ENCODE measurements around the gene RAB37. TPM values are rescaled to one million over a fixed set of nuclear protein-coding genes. Genes with fewer than 3 reads are reported as not detected.

Gene RAB37
- total RNA-seq, 3 donors from 2014 or later, result 0.98 to 2.1 (median 2.0) TPM

- Histone ChIP-seq H3K36me3 (no peaks in the 10 kb centered on the region), H3K27ac (peak overlapping the region; percentile 90 to 91), H3K27me3 (no peaks in the 10 kb centered on the region), H3K9me3 (no peaks in the 10 kb centered on the region), H3K4me1 (peaks cover 3 to 40% of the 10 kb centered on the region in 2 donors), H3K4me3 (no peak overlapping the region)
- DNase-seq (ENCODE audit: low spot score in 2 of 2), result no peak
- TF ChIP-seq CTCF (IDR thresholded peaks at IDR 0.05), result no peak
- TF ChIP-seq POLR2AphosphoS5 (IDR thresholded peaks at IDR 0.05), result no peak
- no peak for TF ChIP-seq POLR2A (IDR thresholded peaks at IDR 0.05)
- intact Hi-C loops (cut with DNase I; ENCODE audit: low total_unique reads), result no loop called here
Observed at GRCh38 chr17:74756891-74757290, 19.8 kb downstream of the RAB37 start.

GRCh38 chr17:74757502-74757901 lies 20.4 kb downstream of the RAB37 start:
- TF ChIP-seq POLR2A (IDR thresholded peaks at IDR 0.05), result no peak
- TF ChIP-seq CTCF (IDR thresholded peaks at IDR 0.05), result no peak
- TF ChIP-seq POLR2AphosphoS5 (IDR thresholded peaks at IDR 0.05), result no peak
- peaks cover 3 to 40% of the 10 kb centered on the region in 2 donors for H3K4me1 ChIP-seq
- no peaks in the 10 kb centered on the region for H3K27me3 ChIP-seq
- intact Hi-C loops (cut with DNase I; ENCODE audit: low total_unique reads), result no loop called here
- no peaks in the 10 kb centered on the region for H3K36me3 ChIP-seq
- H3K9me3 ChIP-seq, result no peaks in the 10 kb centered on the region
- peak overlapping the region; percentile 90 to 91 for H3K27ac ChIP-seq
- H3K4me3 ChIP-seq, result peak overlapping the region in 1 of 3 donors; percentile 40
- no peak for DNase-seq (ENCODE audit: low spot score in 2 of 2)

GRCh38 chr17:74757931-74758847 lies 21.1 kb downstream of the RAB37 start:
- intact Hi-C loops (cut with DNase I; ENCODE audit: low total_unique reads), result no loop called here

GRCh38 chr17:74758848-74759168 lies 21.8 kb downstream of the RAB37 start:
- intact Hi-C loops (cut with DNase I; ENCODE audit: low total_unique reads), result no loop called here
- Histone ChIP-seq H3K36me3 (no peaks in the 10 kb centered on the region), H3K27me3 (no peaks in the 10 kb centered on the region), H3K9me3 (no peaks in the 10 kb centered on the region), H3K4me1 (peaks cover 3 to 40% of the 10 kb centered on the region in 2 donors), H3K4me3 (peak overlapping the region in 1 of 3 donors; percentile 28), H3K27ac (peak overlapping the region; percentile 90 to 91)
- no peak for DNase-seq (ENCODE audit: low spot score in 2 of 2)
- TF ChIP-seq POLR2AphosphoS5 (IDR thresholded peaks at IDR 0.05), result no peak
- no peak for TF ChIP-seq CTCF (IDR thresholded peaks at IDR 0.05)
- no peak for TF ChIP-seq POLR2A (IDR thresholded peaks at IDR 0.05)

More at GRCh38 chr17:74757931-74758847, 21.1 kb downstream of the RAB37 start:
- TF ChIP-seq POLR2A (IDR thresholded peaks at IDR 0.05) (no peak), POLR2AphosphoS5 (IDR thresholded peaks at IDR 0.05) (no peak), CTCF (IDR thresholded peaks at IDR 0.05) (no peak)
- H3K36me3 ChIP-seq, result no peaks in the 10 kb centered on the region
- H3K9me3 ChIP-seq, result no peaks in the 10 kb centered on the region
- peak overlapping the region; percentile 90 to 91 for H3K27ac ChIP-seq
- H3K27me3 ChIP-seq, result no peaks in the 10 kb centered on the region
- H3K4me1 ChIP-seq, result peaks cover 3 to 40% of the 10 kb centered on the region in 2 donors
- DNase-seq (ENCODE audit: low spot score in 2 of 2), result no peak
- peak overlapping the region in 2 of 3 donors; percentile 1 to 40 for H3K4me3 ChIP-seq

GRCh38 chr17:74759243-74759801 lies 22.3 kb downstream of the RAB37 start:
- Histone ChIP-seq H3K4me1 (peaks cover 3 to 40% of the 10 kb centered on the region in 2 donors), H3K4me3 (peak overlapping the region in 1 of 3 donors; percentile 4), H3K36me3 (no peaks in the 10 kb centered on the region), H3K27me3 (no peaks in the 10 kb centered on the region), H3K27ac (peak overlapping the region; percentile 90 to 91), H3K9me3 (no peaks in the 10 kb centered on the region)
- no peak for DNase-seq (ENCODE audit: low spot score in 2 of 2)
- no peak for TF ChIP-seq POLR2A (IDR thresholded peaks at IDR 0.05)
- no peak for TF ChIP-seq POLR2AphosphoS5 (IDR thresholded peaks at IDR 0.05)
- no peak for TF ChIP-seq CTCF (IDR thresholded peaks at IDR 0.05)
- intact Hi-C loops (cut with DNase I; ENCODE audit: low total_unique reads), result no loop called here
